Colonic mucosa (tissue), 4 donors: ENCODE measurements around the gene GIMD1. TPM values are rescaled to one million over a fixed set of nuclear protein-coding genes. Genes with fewer than 3 reads are reported as not detected.

Experiments
- DNase-seq: peaks from one replicate; pipeline ENCODE4 v3.0.0-alpha.2; 2020
- H3K27ac ChIP-seq: fragments of 200-600 bp; one replicate; pipeline ENCODE4 v1.8.0; 2021
- H3K27me3 ChIP-seq: fragments of 200-600 bp; one replicate; pipeline ENCODE4 v1.8.0; 2021
- H3K36me3 ChIP-seq: fragments of 200-600 bp; one replicate; pipeline ENCODE4 v1.8.0; 2021
- H3K4me1 ChIP-seq: fragments of 200-600 bp; one replicate; pipeline ENCODE4 v1.8.0; 2021; ENCODE audit warnings: mild to moderate bottlenecking
- H3K4me3 ChIP-seq: fragments of 200-600 bp; one replicate; pipeline ENCODE4 v1.8.0; 2021
- H3K9ac ChIP-seq, 2 donors: one replicate each; pipeline ENCODE4 v1.7.0; 2013; ENCODE audit warnings: control low read depth in 2 of 2, low read depth in 2 of 2, low read length in 2 of 2
- H3K9me3 ChIP-seq: fragments of 200-600 bp; one replicate; pipeline ENCODE4 v1.8.0; 2021
- CTCF ChIP-seq: fragments of 200-600 bp; IDR thresholded peaks from one replicate; pipeline ENCODE4 v1.8.0; 2022; ENCODE audit warnings: antibody characterized with exemption, mild to moderate bottlenecking
- intact Hi-C: fragments of 100-400 bp; cut with DNase I; formaldehyde crosslinking; loops from one replicate; pipeline ENCODE4 v1.14.1; 2022
- total RNA-seq, 2 donors: library from RNA; stranded (reverse); fragmentation: NEBNext Ultra II Directional in 1 of 2; extraction: Animal tissue kit (Norgen Biotek cat#: 25700) in 1 of 2; gene quantifications; one replicate each; pipeline ENCODE4 v1.2.1, GENCODE V29; 2021
- donor health status: healthy.
- donor health status: DM: no; HTN: no; CAD: no.
- donor health status: DM: no; HTN: no; CAD: no.

Gene GIMD1
- total RNA-seq, 2 donors from 2014 or later, result not detected

- Histone ChIP-seq H3K36me3 (no peaks in the 10 kb centered on the region), H3K4me3 (peak overlapping the region; percentile 91), H3K4me1 (no peaks in the 10 kb centered on the region), H3K9me3 (no peaks in the 10 kb centered on the region), H3K27me3 (no peaks in the 10 kb centered on the region), H3K9ac (peak overlapping the region; percentile 80 to 97), H3K27ac (peak overlapping the region; percentile 90)
- no peak for TF ChIP-seq CTCF
- intact Hi-C loops, result no loop called here
- DNase-seq, result peak; percentile 55
These were observed 53.1 kb downstream of the GIMD1 start for GRCh38 chr4:106315476-106315967.

DNA sequence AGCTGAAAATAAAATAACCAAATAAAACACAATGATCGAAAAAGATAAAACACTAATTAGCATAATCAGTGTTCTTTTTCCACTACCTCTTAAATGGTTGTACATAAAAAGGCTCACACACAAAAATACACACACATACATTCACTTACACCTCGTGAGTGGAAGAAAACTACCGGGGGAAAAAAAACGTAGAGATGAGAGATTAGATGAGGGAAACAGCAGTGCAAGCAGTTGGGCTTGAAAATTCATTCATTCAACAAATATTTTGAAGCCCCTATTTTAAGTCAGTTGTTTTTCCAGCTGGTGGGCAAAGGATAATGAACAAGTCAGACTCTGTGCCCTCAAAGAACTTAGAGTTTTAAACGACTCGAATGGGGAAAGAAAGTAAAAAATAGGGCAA is 53.6 kb downstream of the GIMD1 start:
- peak overlapping the region; percentile 38 to 80 for H3K9ac ChIP-seq
- H3K27me3 ChIP-seq, result no peaks in the 10 kb centered on the region
- no peaks in the 10 kb centered on the region for H3K4me1 ChIP-seq
- no peaks in the 10 kb centered on the region for H3K9me3 ChIP-seq
- H3K36me3 ChIP-seq, result no peaks in the 10 kb centered on the region
- H3K27ac ChIP-seq, result no peak overlapping the region
- peak overlapping the region; percentile 91 for H3K4me3 ChIP-seq
- DNase-seq, result no peak
- intact Hi-C loops, result no loop called here
- no peak for TF ChIP-seq CTCF

DNA sequence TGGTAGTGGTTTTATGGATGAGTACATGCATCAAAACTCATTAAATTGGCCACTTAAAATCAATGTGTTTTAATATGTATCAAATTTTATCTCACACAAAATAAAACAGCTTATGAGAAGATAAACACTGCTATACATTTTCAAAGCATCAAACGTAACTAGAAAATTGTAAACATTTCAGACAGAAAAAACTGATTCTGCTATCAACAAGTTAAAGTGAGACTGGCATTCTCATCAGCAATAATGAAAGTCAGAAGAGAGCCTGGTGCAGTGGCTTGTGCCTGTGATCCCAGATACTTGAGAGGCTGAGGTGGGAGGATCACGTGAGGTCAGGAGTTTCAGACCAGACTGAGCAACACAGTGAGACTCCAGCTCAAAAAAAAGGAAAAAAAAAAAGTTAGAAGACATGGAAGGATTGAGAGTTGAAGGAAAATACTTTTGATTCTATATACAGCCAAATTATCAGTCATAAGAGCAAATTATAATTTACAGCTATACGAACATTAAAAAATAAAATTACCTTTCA is 55.5 kb downstream of the GIMD1 start:
- Histone ChIP-seq H3K27ac (no peak overlapping the region), H3K4me1 (no peaks in the 10 kb centered on the region), H3K36me3 (no peaks in the 10 kb centered on the region), H3K4me3 (no peak overlapping the region), H3K9me3 (no peaks in the 10 kb centered on the region), H3K27me3 (no peaks in the 10 kb centered on the region), H3K9ac (no peak overlapping the region)
- no peak for DNase-seq
- intact Hi-C loops, result no loop called here
- no peak for TF ChIP-seq CTCF

DNA sequence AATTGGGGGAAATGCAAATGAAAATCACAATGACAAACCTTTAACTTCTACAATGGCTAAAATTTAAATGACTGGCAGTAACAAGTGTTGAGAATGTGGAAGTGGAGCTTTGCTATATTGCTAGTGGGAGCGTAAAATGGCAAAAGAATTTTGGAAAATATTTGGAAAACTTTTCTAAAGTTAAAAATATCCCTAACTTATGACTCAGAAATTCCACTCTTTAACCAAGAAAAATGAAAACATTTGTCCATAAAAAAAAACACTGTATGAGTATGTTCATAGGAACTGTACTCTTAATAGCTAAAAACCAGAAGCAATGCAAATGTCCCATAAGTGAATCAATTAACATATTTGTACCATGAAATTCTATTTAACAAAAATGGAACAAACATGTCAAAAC is 56.2 kb downstream of the GIMD1 start:
- H3K27ac ChIP-seq, result no peak overlapping the region
- H3K4me3 ChIP-seq, result no peak overlapping the region
- no peaks in the 10 kb centered on the region for H3K9me3 ChIP-seq
- no peak for DNase-seq
- H3K9ac ChIP-seq, result no peak overlapping the region
- no peaks in the 10 kb centered on the region for H3K4me1 ChIP-seq
- TF ChIP-seq CTCF, result no peak
- intact Hi-C loops, result no loop called here
- no peaks in the 10 kb centered on the region for H3K27me3 ChIP-seq
- no peaks in the 10 kb centered on the region for H3K36me3 ChIP-seq

Other genes starting within 250 kb of the GIMD1 start
- gene TBCK, start 52.6 kb downstream of the GIMD1 start, total RNA-seq, result 10 to 100 TPM; 27.4 to 33.9 TPM
- 10 to 100 TPM; 45.1 to 56.2 TPM for gene AIMP1, start 52.2 kb downstream of the GIMD1 start, total RNA-seq